H7 (cell line): ENCODE measurements around the gene KDR. TPM values are rescaled to one million over a fixed set of nuclear protein-coding genes. Genes with fewer than 3 reads are reported as not detected.

ENCODE experiments used
- DNase-seq: peaks from one replicate; pipeline ENCODE4 v3.0.0; 2012
- H3K27me3 ChIP-seq: 2 replicates; pipeline ENCODE4 v1.6.0; 2011; ENCODE audit warnings: mild to moderate bottlenecking, low read length; ENCODE audit not compliant: control insufficient read depth, insufficient read depth
- H3K36me3 ChIP-seq: replicated peaks from 2 replicates; pipeline ENCODE4 v1.5.1; 2011; ENCODE audit warnings: low read length; ENCODE audit not compliant: control insufficient read depth, insufficient read depth
- H3K4me3 ChIP-seq: 2 replicates; pipeline ENCODE4 v1.5.1; 2011; ENCODE audit warnings: low read depth, mild to moderate bottlenecking, control low read depth, low read length, moderate library complexity; ENCODE audit not compliant: insufficient read depth
- total RNA-seq: library from RNA; depleted of rRNA; stranded (reverse); fragments of >200 nt; shearing (Covaris generic); gene quantifications from 2 replicates; pipeline ENCODE4 v1.2.3, GENCODE V29; 2014; rRNA removed

Gene KDR
- 29.7 and 50.6 TPM in 2 replicates for total RNA-seq

DNA sequence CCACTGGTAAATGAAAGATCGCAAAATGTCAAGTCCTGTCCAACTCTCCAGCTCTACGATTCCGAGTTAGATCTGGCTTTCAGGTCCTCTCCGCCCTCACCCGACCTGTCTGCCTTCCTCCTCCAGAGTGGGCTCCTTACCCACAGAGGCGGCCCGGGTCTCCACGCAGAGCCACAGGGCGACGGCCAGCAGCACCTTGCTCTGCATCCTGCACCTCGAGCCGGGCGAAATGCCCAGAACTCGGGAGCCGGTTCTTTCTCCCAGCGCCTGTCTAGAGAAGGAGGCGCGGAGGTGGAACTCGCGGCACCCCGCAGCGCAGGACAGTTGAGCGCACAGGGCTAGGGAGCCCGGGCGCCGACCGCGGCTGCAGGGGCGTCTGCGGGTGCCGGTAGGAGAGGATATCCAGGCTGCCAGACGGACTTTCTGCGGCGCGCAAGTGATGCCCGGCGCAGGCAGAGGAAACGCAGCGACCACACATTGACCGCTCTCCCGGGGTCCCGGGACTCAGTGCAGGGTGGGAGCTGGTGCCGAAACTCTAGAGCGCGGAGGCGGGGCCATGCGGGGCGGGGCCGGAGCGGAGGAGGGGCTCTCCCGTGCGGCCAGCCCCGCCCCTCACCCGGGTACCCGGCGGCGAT, at the start of gene KDR:
Gene KDR, minus strand, starts transcription at position 509 of the 635 bp plus-strand sequence. Its CDS starts 302 bp downstream, at position 207.
- peak within 1 kb of the TSS; percentile 77 for H3K4me3 ChIP-seq
- peak; percentile 95 for DNase-seq
- H3K27me3 ChIP-seq, result peaks cover 17% of the 10 kb centered on the region
- H3K36me3 ChIP-seq, result no peaks in the 10 kb centered on the region

DNA sequence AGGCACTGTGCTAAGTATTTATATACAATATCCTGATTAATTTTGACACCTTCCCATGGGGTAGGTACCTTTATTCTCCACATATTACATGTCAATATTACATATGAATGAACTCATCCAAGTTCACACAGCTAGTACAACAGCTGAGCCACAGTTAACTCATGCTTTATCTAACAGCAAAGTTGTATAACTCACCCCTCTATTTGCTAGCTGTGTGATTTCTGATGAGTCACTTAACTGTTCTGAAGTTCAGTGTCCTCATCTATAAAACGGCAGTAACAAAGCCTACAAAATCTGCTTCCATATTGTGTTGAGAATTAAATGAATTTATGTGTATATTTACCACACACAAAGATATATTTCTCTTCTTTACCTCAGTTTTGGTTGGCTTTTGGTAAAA, 48.2 kb upstream of the KDR start:
- Histone ChIP-seq H3K4me3 (no peak overlapping the region), H3K27me3 (no peaks in the 10 kb centered on the region), H3K36me3 (no peaks in the 10 kb centered on the region)
- no peak for DNase-seq

DNA sequence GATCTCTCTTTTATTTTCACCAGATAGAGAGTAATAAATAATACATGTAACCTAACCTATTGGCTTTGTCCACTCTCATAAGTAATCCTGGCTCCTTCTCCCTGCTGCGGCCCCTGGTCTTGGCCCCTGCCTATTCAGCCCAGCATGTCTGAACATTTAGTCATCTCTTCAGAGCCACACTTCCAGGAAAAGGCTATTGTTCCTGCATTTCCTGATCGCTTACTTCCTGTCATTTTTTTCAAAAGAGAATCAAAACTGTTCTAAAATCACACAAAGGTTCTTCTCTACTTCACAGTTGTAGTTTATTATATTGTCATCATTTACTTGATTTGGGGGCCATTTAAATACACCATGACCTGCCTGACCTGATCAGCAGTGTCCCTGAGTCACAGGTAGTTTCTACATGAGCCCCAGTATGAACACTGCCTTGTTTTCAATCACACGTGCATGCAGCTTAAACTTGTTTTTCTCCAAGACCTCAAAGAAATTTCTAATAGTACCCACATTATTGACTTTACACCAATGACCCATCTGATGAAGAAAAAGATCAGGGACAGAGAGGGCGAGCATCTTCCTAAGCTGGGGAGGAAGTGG, 47.4 kb upstream of the KDR start:
- H3K4me3 ChIP-seq, result no peak overlapping the region
- no peaks in the 10 kb centered on the region for H3K36me3 ChIP-seq
- DNase-seq, result no peak
- no peaks in the 10 kb centered on the region for H3K27me3 ChIP-seq

DNA sequence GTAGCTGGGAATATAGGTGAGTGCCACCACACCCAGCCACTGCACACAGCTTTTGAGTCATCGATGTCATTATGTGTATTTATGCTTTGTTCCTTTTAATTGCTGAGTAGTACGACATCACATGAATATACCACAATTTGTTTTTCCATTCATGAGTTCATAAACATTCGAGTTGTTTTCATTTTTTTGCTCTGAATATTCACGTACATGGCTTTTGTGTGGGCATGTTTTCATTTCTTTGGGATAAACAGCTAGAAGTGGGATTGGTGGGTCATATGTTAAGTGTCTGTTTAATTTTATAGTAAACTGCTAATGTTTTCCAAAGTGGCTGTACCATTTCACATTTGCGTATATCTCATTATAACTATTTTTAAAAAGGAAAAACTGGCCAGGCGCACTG, 45.1 kb upstream of the KDR start:
- no peaks in the 10 kb centered on the region for H3K36me3 ChIP-seq
- H3K27me3 ChIP-seq, result no peaks in the 10 kb centered on the region

DNA sequence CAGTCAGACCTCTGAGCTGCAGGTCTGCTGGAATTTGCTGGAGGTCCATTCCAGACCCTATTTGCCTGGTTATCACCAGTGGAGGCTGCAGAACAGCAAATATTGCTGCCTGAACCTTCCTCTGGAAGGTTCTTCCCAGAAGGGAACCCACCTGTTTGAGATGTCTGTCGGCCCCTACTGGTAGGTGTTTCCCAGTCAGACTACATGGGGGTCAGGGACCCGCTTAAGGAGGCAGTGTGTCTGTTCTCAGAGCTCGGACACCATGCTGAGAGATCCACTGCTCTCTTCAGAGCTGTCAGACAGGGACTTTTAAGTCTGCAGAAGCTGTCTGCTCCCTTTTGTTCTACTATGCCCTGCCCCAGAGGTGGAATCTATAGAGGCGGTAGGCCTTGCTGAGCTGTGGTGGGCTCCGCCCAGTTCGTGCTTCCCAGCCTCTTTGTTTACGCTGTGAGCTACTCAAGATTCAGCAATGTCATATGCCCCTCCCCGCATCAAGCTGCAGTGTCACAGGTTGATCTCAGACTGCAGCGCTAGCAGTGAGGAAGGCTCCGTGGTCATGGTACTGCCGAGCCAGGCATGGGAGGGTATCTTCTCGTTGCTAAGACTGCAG, 44.1 kb upstream of the KDR start:
- DNase-seq, result no peak
- H3K4me3 ChIP-seq, result no peak overlapping the region
- H3K36me3 ChIP-seq, result no peaks in the 10 kb centered on the region
- no peaks in the 10 kb centered on the region for H3K27me3 ChIP-seq

More for the DNA sequence above, 45.1 kb upstream of the KDR start:
- no peak overlapping the region for H3K4me3 ChIP-seq
- no peak for DNase-seq

- Histone ChIP-seq H3K4me3 (no peak overlapping the region), H3K36me3 (no peaks in the 10 kb centered on the region), H3K27me3 (no peaks in the 10 kb centered on the region)
- DNase-seq, result no peak
These were observed 37.0 kb upstream of the KDR start for GRCh38 chr4:55162396-55162795.

DNA sequence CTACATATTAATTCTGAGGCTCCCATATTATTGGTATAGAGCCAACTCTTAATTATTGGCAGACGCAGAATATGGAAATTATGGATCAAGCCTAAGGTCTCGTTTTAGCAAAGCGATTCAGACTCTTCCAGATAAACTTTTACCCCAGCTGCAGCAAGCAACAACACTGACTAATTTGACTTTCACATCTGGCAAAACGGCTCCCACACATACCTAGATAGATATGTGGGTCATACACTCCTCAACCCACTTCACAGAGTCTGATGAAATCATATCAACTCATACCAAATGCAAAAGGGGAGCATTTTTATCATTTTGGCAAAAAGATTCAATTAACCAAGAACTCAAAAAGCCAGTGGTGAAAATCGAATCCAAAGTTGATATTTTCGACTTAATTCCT, 36.3 kb upstream of the KDR start:
- Histone ChIP-seq H3K4me3 (no peak overlapping the region), H3K36me3 (no peaks in the 10 kb centered on the region), H3K27me3 (no peaks in the 10 kb centered on the region)
- DNase-seq, result no peak

DNA sequence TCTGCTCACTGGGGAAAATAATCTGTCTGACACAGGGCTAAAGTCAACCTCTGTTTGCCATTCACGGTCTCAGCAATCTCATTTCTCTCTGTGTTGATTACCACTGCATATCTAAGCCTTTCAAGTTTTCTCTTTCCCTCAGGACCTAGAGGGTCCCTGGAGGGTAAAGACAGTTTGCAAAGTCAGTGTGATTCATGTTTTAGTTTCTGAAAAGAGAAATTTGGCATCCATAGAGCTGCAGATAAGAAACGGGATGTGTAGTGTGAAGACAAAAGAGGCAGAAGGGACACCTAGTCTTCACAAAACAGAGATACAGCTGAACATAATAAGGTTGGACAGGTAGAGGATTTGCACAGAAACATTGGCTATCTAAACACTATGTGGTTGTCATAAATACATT, 34.5 kb upstream of the KDR start:
- no peak for DNase-seq
- no peaks in the 10 kb centered on the region for H3K27me3 ChIP-seq
- no peak overlapping the region for H3K4me3 ChIP-seq
- H3K36me3 ChIP-seq, result no peaks in the 10 kb centered on the region

GRCh38 chr4:55158957-55159356, 33.6 kb upstream of the KDR start:
- Histone ChIP-seq H3K27me3 (no peaks in the 10 kb centered on the region), H3K36me3 (no peaks in the 10 kb centered on the region), H3K4me3 (no peak overlapping the region)
- no peak for DNase-seq

DNA sequence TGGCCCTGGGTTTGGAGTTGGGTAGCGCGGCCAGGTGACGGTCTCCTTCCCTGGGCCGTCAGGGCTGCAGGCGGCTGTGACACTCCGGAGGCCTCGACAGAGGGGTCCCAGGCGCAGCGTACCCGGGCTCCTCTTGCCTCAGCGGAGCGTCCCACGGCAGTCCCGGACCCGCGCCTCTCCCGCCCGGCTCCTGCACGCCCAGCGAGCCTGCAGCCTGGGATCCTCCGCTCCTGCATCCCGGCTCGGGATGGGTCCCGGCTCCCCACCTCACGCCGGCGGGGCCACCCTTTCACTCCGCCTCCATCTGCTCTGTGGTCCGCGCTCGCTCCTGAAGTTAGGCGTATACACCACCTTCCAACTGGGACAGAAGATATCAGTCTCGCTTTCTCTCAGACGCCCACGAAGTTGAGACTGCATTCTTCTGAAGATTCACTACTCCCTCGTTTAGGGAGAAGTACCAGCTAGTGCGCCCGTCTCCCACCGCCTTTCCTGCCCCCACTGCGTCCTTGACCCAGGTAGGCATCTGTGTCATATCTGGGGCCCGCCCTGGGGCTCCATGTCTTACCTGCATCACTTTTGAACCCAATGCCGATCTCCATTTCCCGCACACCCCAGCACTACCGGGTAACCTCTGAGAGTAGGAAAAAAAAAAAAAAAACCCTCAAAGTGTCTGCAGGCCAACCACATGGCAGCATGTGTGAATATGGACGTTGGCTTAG, 32.3 kb upstream of the KDR start:
- DNase-seq, result peak; percentile 53
- Histone ChIP-seq H3K36me3 (no peaks in the 10 kb centered on the region), H3K4me3 (peak overlapping the region; percentile 6; the same call in 1 of the 2 replicates), H3K27me3 (no peaks in the 10 kb centered on the region)

DNA sequence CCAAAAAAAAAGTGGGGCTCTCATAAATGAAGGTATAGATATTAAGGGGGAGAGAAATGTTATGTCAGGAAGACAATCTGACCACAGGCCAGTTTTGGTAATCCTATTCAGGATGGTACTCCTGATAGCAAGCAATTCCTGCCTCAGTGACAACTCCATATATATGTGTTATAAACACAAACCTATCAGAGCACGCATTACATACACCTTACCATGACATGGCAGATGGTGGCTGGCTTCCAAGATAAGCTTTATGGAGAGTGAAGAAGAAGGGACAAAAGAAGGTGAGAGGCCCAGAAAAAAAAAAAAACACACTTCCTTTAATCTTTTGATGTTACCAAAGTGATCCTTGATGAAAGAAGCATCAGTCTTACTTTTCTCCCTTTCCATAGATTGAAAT, 29.5 kb upstream of the KDR start:
- no peaks in the 10 kb centered on the region for H3K36me3 ChIP-seq
- no peak for DNase-seq
- H3K27me3 ChIP-seq, result no peaks in the 10 kb centered on the region
- no peak overlapping the region for H3K4me3 ChIP-seq

DNA sequence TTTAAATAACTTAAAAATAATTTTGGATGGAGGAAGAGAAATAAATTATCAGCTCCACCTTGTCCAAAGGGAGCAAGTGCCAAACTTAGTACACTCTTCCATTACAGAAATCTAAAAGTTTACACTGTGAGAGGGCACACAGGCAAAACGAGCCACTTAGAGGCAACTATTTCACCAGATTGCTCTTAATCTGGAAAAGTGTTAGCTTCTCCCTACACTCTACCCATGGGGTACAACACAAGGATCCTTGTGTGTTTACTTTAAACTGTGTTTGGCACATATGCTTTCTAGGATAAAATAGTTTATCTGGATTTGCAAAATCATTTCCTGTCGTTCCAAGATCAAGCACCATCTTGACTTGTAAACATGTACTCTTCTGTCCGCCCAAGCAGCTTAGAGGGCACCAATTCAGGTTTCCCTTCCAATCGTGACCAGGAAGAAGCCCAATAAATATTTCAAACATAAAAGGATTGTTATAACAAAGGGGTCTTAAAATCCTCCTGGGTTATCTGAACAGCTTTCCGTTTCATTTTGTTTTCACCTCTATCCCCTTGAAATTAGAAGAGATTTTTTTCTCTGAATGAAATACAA, 29.0 kb upstream of the KDR start:
- Histone ChIP-seq H3K4me3 (no peak overlapping the region), H3K27me3 (no peaks in the 10 kb centered on the region), H3K36me3 (no peaks in the 10 kb centered on the region)
- no peak for DNase-seq

GRCh38 chr4:55143858-55144257, 18.5 kb upstream of the KDR start:
- H3K27me3 ChIP-seq, result no peaks in the 10 kb centered on the region
- H3K4me3 ChIP-seq, result no peak overlapping the region
- H3K36me3 ChIP-seq, result no peaks in the 10 kb centered on the region
- DNase-seq, result no peak

DNA sequence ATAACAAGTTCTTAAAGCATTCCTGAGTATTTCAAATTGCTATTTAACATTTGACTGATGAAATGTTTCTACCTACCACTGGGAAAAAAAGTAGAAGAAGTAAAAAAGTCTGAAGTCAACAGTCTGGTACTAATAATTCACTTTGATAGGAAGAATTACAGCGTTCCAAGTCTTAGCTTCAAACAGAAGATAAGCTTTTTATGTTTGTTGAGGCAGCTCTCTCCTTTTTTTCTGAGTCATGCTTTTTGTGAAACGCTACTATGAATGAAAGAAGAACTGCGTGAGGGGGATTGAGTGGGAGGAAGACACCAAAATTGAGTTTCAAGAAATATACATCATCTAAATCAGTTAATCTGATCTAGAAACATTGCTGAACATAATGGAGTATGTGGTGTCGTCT, 13.0 kb upstream of the KDR start:
- Histone ChIP-seq H3K36me3 (no peaks in the 10 kb centered on the region), H3K27me3 (no peaks in the 10 kb centered on the region), H3K4me3 (no peak overlapping the region)
- DNase-seq, result no peak
